HL-60/S4 treated with phorbol 12-myristate 13-acetate at 8.2 ng/mL for 4 days and 3 days (cell line): ENCODE measurements around the gene SWSAP1.
"Not testable (repeated sequence)": the region's sequence is repeated elsewhere in the genome, so short reads cannot be mapped to it uniquely, and the experiment has no call there.

Source experiments
- in situ Hi-C: fragments of 300-500 bp; cut with MboI; formaldehyde crosslinking; loops from 2 replicates; pipeline ENCODE4 v1.15.0; 2022; ENCODE audit warnings: low sequenced_read_pairs

SWSAP1 gene

DNA sequence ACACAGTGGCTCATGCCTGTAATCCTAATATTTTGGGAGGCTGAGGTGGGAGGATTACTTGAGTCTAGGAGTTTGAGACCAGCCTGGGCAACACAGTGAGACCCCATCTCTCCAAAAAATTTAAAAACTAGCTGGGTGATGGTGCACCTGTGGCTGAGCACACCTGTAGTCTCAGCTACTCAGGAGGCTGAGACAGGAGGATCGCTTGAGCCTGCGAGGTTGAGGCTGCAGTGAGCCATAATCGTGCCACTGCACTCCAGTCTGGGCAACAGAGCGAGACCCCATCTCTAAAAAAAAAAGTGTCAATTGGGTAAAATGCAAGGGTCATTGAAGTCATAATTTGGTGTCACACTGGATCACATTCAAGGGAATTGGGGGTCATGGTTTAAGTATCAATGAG is 20.4 kb upstream of the SWSAP1 start:
- in situ Hi-C loops = not testable (repeated sequence)

- in situ Hi-C loops = no loop called here
Measured at GRCh38 chr19:11355160-11356073, 19.0 kb upstream of the SWSAP1 start, which contains the start of gene PLPPR2. TSS of gene PLPPR2 (plus strand) at chr19:11355432. CDS start at chr19:11357674, 2,242 bp downstream.

GRCh38 chr19:11356074-11356397 is 18.4 kb upstream of the SWSAP1 start:
- in situ Hi-C loops = no loop called here

DNA sequence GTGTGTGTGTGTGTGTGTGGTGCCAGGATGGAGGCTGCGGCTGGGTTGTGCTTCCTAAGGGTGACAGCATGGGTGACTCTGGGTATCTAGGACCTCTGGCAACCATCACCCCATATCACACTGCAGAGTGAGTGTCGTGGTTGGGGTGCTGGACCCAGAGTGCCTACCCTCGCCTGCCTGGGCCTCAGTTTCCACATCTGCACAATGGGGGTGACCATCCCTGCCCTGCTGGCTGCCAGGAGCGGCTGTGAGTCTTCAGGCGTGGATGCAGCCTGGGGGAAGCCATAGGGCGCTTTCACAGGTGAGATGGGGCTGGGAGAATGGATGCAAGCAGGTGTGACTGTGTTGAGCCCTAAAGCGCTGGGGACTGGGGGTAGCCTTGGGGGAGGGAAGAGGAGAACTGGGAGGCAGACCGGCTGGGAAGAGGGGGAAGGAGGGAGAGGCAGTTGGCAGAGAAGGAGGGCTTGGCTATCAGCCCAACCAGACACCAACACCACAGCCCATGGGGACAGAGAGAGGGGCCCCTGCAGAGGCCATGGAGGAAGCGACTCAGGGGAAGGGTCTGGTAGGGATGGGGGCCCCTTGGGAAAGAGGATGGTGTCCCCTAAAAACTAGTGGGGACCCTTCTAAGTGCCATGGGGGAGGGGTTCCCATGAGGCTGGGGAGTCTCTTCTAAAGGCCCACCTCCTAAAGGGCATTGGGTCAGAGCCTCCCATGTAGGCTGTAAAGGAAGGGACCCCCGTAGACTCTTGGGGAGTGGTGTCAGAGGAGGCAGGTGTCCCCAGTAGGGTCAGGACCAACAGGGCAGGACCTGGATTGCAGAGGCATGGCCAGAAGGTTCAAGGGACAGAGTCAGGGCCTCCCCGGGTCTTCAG is 17.6 kb upstream of the SWSAP1 start:
- in situ Hi-C loops = no loop called here

- in situ Hi-C loops = no loop called here
Measured at GRCh38 chr19:11359421-11359820, 15.0 kb upstream of the SWSAP1 start.

DNA sequence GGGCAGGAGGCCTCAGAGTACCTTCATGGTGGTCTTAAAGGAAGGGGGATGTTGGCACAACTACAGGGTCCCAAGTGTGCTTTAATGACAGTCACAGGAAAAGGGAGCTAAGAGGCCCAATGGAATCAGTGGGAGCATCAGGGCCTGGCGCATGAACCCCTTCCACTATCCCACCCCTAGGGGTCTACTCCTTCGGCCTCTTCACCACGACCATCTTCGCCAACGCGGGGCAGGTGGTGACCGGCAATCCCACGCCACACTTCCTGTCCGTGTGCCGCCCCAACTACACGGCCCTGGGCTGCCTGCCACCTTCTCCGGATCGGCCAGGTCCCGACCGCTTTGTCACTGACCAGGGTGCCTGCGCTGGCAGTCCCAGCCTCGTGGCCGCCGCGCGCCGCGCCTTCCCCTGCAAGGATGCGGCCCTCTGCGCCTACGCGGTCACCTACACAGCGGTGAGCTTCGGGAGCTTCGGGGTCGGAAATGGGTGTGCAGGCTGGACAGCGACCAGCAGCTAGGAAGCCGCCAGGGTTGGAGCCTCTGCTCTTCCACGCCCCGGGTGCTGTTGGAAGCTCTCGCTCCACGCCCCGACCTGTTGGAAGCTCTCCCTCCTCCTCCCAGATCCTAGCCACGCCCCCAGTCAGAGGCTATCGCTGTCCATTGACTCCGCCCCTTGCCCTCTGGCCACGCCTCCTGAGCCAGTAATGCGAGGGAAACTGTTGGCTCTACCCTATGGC is 13.3 kb upstream of the SWSAP1 start:
- in situ Hi-C loops = no loop called here

DNA sequence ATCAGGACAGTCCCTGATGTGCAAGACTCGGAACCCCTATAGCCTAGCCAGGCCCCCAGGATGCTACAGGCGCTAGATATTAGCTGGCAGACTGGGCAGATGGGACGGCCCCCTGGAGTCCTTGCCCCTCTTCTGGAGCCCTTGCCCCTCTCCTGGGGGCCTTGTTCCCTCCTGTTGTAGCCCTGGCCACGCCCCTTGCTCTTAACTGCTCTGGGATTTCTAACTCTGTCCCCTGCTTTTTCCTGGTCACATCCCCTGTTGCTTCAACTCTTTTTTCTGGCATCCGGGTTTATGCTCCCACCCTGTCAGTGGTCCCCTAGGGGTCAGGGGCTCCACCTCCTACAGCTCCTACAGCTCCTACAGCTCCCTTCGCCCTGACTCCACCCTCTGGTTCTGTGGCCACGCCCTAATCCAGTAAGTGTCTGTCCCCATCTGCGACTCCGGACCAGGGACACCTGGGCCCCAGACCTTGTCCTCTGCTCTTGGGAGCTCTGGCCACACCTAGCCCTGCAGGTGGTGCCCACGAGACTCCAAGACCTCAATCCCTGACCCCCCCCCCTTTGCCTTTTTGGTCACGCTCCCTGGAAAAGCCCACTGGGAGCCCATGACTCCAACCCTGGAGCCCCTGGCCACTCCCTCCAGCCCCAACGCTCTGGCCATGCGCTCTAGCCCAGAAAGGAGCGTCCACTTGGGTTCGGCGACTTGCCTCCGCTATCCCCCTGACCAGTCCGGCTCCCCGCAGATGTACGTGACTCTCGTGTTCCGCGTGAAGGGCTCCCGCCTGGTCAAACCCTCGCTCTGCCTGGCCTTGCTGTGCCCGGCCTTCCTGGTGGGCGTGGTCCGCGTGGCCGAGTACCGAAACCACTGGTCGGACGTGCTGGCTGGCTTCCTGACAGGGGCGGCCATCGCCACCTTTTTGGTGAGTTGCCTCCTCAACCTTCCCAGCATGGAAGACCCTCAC is 12.4 kb upstream of the SWSAP1 start:
- in situ Hi-C loops = no loop called here

DNA sequence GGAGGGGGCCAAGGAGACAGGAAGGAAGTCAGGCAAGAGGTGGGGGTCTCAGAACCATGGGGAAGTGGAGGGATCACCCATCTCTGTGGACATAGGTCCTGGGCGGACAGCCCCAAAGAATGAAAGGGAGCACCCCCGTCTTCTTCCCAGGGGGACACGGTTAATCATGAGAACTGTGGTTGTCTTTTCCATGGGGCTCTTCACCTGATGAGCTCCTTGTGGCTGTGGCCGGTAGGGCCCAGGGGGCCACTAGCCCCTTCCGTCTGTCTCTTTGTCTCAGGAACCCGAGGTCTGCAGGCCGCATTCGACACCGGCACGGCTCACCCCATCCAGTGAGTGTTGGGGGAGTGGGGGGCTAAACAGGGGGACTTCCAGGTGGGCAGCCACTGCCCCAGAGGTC is 10.6 kb upstream of the SWSAP1 start:
- in situ Hi-C loops = no loop called here

GRCh38 chr19:11364296-11364904 is 10.1 kb upstream of the SWSAP1 start:
- in situ Hi-C loops = no loop called here

GRCh38 chr19:11364935-11365334 is 9.5 kb upstream of the SWSAP1 start:
- in situ Hi-C loops = no loop called here

- in situ Hi-C loops = no loop called here
Measured at GRCh38 chr19:11365557-11366117, 8.8 kb upstream of the SWSAP1 start.

- in situ Hi-C loops = no loop called here
Measured at GRCh38 chr19:11367528-11367927, 6.9 kb upstream of the SWSAP1 start.

GRCh38 chr19:11370744-11371143 is 3.7 kb upstream of the SWSAP1 start:
- in situ Hi-C loops = no loop called here

DNA sequence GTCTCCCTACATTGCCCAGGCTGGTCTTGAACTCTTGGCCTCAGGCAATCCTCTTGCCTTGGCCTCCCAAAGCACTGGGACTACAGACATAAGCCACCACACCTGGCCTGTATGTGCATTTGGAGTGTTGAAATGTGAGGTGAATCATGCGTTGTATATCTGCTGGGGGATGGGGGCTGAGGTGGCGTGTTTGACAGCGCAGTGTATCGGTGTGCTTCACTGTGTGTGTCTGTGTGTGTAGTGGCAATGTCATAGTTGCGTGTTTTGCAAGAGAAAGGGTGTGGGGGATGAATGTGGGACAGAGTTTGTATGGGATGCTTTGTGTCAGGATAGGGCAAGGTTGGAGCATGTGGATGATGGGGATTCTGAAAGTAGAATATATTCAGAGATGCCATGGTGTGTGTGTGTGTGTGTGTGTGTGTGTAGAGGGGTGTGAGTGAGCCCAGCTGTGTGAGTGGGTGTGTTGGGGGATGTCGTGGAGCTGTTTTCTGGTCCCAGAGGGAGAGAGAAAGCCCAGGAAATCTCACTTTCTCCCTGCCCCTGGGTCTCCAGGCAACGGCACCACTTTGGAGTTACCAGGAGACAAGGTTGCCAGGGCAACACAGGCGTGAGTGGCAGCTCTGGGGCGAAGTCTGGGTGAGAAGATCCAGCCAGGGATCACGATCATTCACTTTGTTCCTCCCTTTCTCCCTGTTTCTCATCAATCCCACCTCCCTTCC is 1.1 kb upstream of the SWSAP1 start:
- in situ Hi-C loops = no loop called here

DNA sequence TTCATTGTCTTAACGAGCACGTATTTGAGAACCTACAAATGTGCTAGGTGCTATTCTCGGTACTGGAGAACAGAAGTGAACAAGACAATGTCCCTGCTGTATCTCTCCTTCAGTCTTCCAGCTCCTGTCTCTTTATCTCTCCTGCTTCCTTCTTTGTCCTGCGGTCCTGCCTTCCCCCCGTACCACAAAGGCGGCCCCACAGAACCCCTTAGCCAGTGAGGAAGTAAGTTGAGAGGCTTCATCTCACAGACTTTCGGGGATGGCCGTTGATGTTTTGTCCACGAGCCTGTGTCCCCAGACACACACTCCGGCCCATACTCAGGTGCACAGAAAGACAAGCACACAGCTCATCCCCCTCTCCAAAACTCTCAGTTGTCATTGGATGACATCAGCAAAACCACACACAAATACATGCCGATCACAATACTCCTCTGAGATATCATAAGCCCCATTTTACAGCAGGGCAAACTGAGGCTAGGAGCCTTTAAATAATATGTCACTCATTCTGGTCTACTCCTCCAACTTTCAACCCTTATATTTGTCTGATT is 507 bp upstream of the SWSAP1 start:
- in situ Hi-C loops = no loop called here

DNA sequence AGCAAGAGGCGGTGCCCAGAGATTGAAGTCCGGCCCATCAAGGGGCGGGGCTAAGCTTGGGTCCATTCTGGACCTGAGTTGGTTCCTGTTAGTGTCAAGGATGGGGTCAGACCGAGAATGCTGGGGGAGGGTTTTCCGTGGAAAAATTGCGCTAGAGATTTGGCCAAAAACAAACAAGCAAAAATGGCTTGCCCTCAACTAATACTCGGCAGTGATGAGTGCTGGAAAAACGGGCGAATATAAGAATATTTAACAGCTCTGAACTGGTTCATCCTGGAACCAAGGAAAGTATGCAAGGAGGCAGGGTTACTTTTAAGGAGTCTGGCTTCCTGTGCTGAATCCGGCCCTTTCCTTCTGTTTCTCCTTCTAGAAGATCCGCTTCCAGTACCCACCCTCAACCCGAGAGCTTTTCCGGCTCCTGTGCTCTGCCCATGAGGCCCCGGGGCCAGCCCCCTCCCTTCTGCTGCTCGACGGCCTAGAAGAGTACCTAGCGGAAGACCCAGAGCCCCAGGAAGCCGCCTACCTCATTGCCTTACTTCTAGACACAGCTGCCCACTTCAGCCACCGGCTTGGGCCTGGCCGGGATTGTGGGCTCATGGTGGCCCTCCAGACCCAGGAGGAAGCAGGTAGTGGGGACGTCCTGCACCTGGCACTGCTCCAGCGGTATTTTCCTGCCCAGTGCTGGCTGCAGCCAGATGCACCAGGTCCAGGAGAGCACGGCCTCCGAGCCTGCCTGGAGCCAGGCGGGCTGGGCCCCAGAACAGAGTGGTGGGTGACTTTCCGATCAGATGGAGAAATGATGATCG is 880 bp downstream of the SWSAP1 start:
- in situ Hi-C loops = no loop called here

- in situ Hi-C loops = no loop called here
Measured at GRCh38 chr19:11377237-11377636, 2.8 kb downstream of the SWSAP1 start.

GRCh38 chr19:11377756-11378155 is 3.3 kb downstream of the SWSAP1 start:
- in situ Hi-C loops = no loop called here
